HEK293T (cell line): ENCODE measurements around the gene SMIM7.

Experiments
- ARNT ChIP-seq: fragments of 450-650 bp; IDR thresholded peaks from 2 replicates; pipeline ENCODE4 v1.6.1; 2017; ENCODE audit warnings: mild to moderate bottlenecking
- BHLHE40 ChIP-seq: fragments of 450-650 bp; IDR thresholded peaks from 2 replicates; pipeline ENCODE4 v1.6.1; 2016; ENCODE audit warnings: mild to moderate bottlenecking, moderate library complexity, borderline replicate concordance
- ELF4 ChIP-seq: fragments of 450-650 bp; IDR thresholded peaks from 2 replicates; pipeline ENCODE4 v1.6.1; 2017; ENCODE audit warnings: antibody characterized with exemption
- FOXA1 ChIP-seq: fragments of 450-650 bp; IDR thresholded peaks from 2 replicates; pipeline ENCODE4 v1.6.1; 2016; ENCODE audit warnings: mild to moderate bottlenecking
- FOXK2 ChIP-seq: fragments of 450-650 bp; IDR thresholded peaks from 2 replicates; pipeline ENCODE4 v1.6.1; 2016; ENCODE audit warnings: mild to moderate bottlenecking
- FOXM1 ChIP-seq: fragments of 450-650 bp; IDR thresholded peaks from 2 replicates; pipeline ENCODE4 v1.6.1; 2017; ENCODE audit warnings: mild to moderate bottlenecking, borderline replicate concordance
- HDGF ChIP-seq: fragments of 450-650 bp; IDR thresholded peaks from 2 replicates; pipeline ENCODE4 v1.6.1; 2017; ENCODE audit warnings: antibody characterized with exemption, borderline replicate concordance
- L3MBTL2 ChIP-seq: fragments of 450-650 bp; conservative IDR thresholded peaks from 2 replicates; pipeline ENCODE4 v1.6.1; 2016; ENCODE audit warnings: mild to moderate bottlenecking
- NFRKB ChIP-seq: fragments of 450-650 bp; IDR thresholded peaks from 2 replicates; pipeline ENCODE4 v1.6.1; 2016; ENCODE audit warnings: mild to moderate bottlenecking, moderate library complexity
- SP1 ChIP-seq: fragments of 450-650 bp; IDR thresholded peaks from 2 replicates; pipeline ENCODE4 v1.6.1; 2017
- SUZ12 ChIP-seq: fragments of 450-650 bp; IDR thresholded peaks from 2 replicates; pipeline ENCODE4 v1.6.1; 2016; ENCODE audit warnings: mild to moderate bottlenecking
- TARDBP ChIP-seq: fragments of 450-650 bp; IDR thresholded peaks from 2 replicates; pipeline ENCODE4 v1.6.1; 2016
- TF ChIP-seq, protein P1 (sequence below): fragments of 450-650 bp; IDR thresholded peaks from 2 replicates; pipeline ENCODE4 v1.6.1; 2016

GRCh38 chr19:16641695-16642094, 18.2 kb downstream of the SMIM7 start:
- TF ChIP-seq ELF4 (no peak), FOXA1 (no peak), FOXK2 (no peak), SUZ12 (no peak), SP1 (no peak), TARDBP (no peak), FOXM1 (no peak), BHLHE40 (no peak), HDGF (no peak), L3MBTL2 (no peak), ARNT (no peak), NFRKB (no peak)
- TF ChIP-seq, protein P1, sequence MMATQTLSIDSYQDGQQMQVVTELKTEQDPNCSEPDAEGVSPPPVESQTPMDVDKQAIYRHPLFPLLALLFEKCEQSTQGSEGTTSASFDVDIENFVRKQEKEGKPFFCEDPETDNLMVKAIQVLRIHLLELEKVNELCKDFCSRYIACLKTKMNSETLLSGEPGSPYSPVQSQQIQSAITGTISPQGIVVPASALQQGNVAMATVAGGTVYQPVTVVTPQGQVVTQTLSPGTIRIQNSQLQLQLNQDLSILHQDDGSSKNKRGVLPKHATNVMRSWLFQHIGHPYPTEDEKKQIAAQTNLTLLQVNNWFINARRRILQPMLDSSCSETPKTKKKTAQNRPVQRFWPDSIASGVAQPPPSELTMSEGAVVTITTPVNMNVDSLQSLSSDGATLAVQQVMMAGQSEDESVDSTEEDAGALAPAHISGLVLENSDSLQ = no peak
